ENCODE measurements around the gene PLCB1.

PLCB1 gene

GRCh38 chr20:8215361-8215781 lies 83.3 kb downstream of the PLCB1 start:
- no peak for DNase-seq

GRCh38 chr20:8216375-8217200 lies 84.5 kb downstream of the PLCB1 start:
- no peak for DNase-seq

DNA sequence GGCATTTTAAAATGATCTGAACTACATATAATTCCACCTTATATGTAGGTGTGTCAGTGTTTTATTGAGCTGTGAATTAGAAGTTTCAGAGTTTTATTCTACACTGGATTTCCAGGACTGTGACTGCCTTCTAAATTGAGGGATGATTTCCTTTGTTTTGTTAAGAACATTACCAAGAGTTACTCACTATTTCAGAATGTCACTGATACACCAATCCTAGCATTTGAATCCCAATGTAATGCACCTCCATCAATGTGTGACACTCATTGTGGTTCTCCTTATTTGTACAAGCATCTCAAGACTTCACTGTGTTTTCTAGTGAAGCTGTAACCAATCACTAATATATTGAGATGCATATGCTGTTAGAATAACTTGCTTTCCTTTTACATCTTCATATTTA lies 86.8 kb downstream of the PLCB1 start:
- no peak for DNase-seq

DNA sequence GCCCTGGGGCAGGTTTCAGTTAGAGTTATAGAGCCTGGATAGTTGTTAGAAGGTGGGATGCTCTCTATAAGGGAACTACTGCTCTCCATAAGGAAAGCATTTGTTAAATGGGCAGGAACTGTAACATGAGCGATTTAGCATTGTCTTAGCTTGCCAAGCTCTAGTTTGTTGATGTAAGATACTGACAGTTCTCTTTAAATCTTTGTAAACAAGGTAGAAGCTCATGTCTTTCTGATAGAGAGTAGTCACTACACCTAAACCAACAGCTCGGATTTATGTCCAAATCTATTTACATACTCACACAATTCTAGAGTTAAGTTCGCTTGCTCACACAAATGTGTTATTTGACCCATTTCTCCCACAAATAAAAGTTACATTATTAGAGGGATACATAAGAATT lies 87.3 kb downstream of the PLCB1 start:
- DNase-seq, result no peak

DNA sequence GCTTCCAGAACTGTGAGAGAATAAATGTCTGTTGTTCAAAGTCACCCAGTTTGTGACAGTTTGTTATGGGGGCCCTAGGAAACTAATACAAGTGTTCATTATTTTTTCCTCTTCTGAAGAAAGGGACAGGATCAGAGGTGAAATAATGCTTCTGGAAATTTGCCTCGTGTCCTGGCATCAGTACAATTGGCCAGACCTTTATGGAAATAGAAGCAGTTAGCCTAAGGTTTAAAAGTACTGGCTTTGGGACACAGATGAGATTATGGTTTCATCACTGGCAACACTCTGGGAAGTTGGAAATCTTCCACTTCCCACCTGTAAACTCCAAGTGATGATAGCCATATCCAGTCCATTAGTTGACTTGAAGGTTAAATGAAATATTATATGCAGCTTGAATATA lies 88.7 kb downstream of the PLCB1 start:
- no peak for DNase-seq

GRCh38 chr20:8221887-8222419 lies 89.9 kb downstream of the PLCB1 start:
- no peak for DNase-seq

GRCh38 chr20:8223091-8223870 lies 91.2 kb downstream of the PLCB1 start:
- no peak for DNase-seq

DNA sequence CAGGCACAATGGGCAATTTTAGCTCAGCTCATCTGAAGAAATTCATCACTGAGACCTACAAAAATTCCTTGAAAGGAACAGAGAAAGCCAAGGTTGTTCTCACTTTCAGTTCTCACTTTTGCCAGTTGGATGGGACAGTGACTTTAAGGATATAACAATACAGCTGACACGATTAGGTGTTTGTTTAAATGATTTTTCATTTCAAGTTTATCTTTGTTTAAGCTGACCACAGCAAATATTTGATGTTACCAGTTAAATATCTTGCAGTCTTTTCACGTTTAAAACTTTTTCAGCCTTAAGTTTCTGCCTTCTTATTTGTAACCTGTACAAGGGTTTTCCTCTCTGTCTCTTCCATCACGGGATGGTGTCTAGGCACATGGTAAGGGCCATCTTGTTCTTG lies 93.6 kb downstream of the PLCB1 start:
- DNase-seq, result no peak

GRCh38 chr20:8226106-8226505 lies 94.0 kb downstream of the PLCB1 start:
- DNase-seq, result no peak

GRCh38 chr20:8227293-8227692 lies 95.2 kb downstream of the PLCB1 start:
- DNase-seq, result no peak

DNA sequence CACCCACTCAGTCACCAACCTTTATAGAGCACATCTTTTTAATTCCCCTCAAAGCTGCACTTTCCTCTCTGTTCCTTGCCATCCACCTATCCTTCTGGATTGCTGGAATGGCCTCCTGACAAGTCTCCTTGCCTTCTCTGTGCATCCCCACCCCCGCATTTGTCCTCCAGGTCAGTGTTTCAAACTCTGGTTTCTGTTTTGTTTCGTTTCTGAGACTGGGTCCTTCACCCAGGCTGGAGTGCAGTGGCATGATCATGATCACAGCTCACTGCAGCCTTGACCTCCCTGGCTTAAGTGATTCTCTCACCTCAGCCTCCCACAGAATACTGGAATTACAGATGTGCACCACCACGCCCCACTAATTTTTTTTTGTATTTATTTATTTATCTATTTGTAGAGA lies 96.2 kb downstream of the PLCB1 start:
- no peak for DNase-seq

DNA sequence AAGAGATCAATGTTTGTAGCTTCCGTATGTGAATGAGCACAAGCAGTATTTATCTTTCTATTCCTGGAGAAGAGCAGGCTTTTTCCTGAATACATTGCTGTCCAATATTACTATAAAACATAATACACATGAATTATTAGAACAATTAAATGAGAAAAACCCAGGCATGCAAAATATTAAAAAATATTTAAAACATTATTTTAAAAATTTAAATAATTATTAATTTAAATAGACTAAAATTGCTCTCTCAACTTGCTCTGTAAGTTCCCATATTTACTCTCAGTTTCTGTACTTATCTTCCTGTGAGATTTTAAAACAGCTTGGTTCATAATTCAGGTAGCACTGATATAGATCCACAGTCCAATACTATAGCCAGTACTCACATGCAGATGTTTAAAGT lies 97.0 kb downstream of the PLCB1 start:
- no peak for DNase-seq

GRCh38 chr20:8231038-8231437 lies 99.0 kb downstream of the PLCB1 start:
- DNase-seq, result no peak

- DNase-seq, result no peak
These were observed 100.3 kb downstream of the PLCB1 start for GRCh38 chr20:8232332-8232731.

GRCh38 chr20:8234580-8234979 lies 102.5 kb downstream of the PLCB1 start:
- DNase-seq, result no peak

DNA sequence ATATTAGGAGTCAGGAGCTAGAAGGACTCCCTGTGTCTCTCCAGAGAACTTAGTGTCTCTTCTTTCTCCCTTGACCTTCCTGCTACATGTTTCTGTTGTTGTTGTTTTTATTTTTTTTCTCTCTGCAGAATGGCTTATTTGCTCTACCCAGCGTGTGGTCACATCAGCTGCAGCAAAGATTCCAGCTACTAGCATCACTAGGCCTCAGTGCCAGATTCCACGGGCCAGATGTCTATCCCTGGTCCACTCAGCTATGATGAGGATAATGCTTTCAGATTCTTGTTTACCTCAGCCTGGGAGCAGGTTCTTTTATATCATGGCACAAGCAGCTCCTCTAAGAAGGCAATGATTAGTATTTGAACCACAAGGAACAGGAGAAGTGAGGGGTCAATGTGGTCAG lies 110.0 kb downstream of the PLCB1 start:
- no peak for DNase-seq

GRCh38 chr20:8242827-8243724 lies 111.0 kb downstream of the PLCB1 start:
- DNase-seq, result no peak

DNA sequence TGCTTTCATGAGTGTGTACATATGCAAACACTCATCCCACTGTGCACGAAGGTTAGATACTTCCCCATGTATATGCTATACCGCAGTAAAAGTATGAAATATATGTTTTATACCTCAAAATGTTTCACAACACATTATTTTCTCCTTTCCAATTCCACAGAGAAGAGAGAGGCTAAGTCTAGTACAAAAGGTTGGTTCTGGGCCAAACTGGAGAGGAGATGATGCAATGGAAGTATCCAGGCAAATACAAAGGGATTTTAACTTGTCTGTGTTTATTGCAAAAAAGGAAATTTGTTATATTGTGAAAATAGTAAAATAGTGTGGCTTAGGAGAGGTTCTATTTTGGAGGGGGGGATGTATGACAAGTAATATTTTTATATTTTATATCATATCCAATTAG lies 112.6 kb downstream of the PLCB1 start:
- DNase-seq, result no peak

DNA sequence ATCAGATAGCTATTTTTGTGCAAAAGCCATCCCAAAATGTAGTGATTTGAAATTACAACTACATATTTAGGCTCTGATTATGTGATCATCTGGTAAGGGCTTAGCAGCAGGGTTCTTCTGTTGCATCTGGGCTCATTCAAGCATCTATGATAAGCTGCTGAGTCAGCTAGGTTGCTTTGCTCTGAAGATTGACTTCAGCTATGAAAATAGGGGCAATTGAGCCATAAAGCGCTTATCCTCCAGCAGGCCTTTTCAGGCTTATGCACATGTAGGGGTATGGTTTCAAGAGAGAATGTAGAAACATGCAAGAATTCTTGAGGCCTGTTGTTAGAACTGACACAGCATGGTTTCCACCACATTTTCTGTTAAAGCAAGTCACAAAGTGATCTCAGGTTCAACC lies 114.1 kb downstream of the PLCB1 start:
- DNase-seq, result no peak

GRCh38 chr20:8246716-8247115 lies 114.7 kb downstream of the PLCB1 start:
- no peak for DNase-seq

GRCh38 chr20:8248051-8248450 lies 116.0 kb downstream of the PLCB1 start:
- no peak for DNase-seq

DNA sequence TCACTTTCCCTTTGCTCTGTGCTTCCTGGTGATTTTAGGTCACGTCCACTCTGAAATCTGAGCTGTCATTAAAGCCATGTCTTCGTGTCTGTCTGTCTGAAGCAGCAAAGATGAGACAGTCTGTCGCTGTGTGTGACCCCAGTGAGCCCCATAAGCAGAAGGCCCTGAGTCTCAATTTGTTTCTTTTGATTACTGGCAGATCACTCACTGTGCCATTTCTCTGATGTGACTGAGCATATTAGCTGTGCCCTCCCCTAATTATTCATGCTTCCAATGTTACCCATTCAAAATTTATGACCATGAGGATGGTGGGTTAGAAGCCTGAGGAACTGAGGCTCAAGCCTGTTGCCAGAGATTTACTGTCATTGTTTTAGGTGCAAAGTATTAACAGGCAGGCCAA lies 117.6 kb downstream of the PLCB1 start:
- DNase-seq, result no peak
